Measurements from ENCODE around the gene IL19. TPM values are rescaled to one million over a fixed set of nuclear protein-coding genes. Genes with fewer than 3 reads are reported as not detected.
"Not testable (repeated sequence)": the region's sequence is repeated elsewhere in the genome, so short reads cannot be mapped to it uniquely, and the experiment has no call there.

IL19 gene
- total RNA-seq, 1 donor from 2014 or later = not detected

- DNase-seq = no peak
- Mint-ChIP-seq H3K9me3 (no peaks in the 10 kb centered on the region), H3K27me3 (peaks cover 45% of the 10 kb centered on the region), H3K4me1 (peaks cover 50% of the 10 kb centered on the region), H3K4me3 (peak within 1 kb of the TSS; percentile 8), H3K36me3 (ENCODE audit: low read depth) (no peaks in the 10 kb centered on the region), H3K27ac (no peak within 1 kb of the TSS)
- intact Hi-C loops (cut with micrococcal nuclease) = no loop called here
Observed at GRCh38 chr1:206772243-206772937, 1.8 kb downstream of the IL19 start, which contains the start of gene IL10. Gene IL10, minus strand, starts transcription at chr1:206772494. Its CDS starts 59 bp downstream, at chr1:206772435.

GRCh38 chr1:206774093-206774492 lies 3.5 kb downstream of the IL19 start:
- no peak for DNase-seq
- H3K4me3 Mint-ChIP-seq = no peak overlapping the region
- H3K27ac Mint-ChIP-seq = no peak overlapping the region
- H3K9me3 Mint-ChIP-seq = no peaks in the 10 kb centered on the region
- intact Hi-C loops (cut with micrococcal nuclease) = no loop called here
- peaks cover 39% of the 10 kb centered on the region for H3K4me1 Mint-ChIP-seq
- H3K27me3 Mint-ChIP-seq = peaks cover 49% of the 10 kb centered on the region
- H3K36me3 Mint-ChIP-seq (ENCODE audit: low read depth) = no peaks in the 10 kb centered on the region

GRCh38 chr1:206776229-206776628 lies 5.7 kb downstream of the IL19 start:
- Mint-ChIP-seq H3K4me1 (peaks cover 18% of the 10 kb centered on the region), H3K27me3 (peaks cover 42% of the 10 kb centered on the region), H3K4me3 (no peak overlapping the region), H3K27ac (no peak overlapping the region), H3K9me3 (no peaks in the 10 kb centered on the region), H3K36me3 (ENCODE audit: low read depth) (no peaks in the 10 kb centered on the region)
- no peak for DNase-seq
- intact Hi-C loops (cut with micrococcal nuclease) = no loop called here

- peaks cover 17% of the 10 kb centered on the region for H3K4me1 Mint-ChIP-seq
- no peaks in the 10 kb centered on the region for H3K9me3 Mint-ChIP-seq
- no peaks in the 10 kb centered on the region for H3K36me3 Mint-ChIP-seq (ENCODE audit: low read depth)
- DNase-seq = no peak
- H3K4me3 Mint-ChIP-seq = no peak overlapping the region
- peaks cover 29% of the 10 kb centered on the region for H3K27me3 Mint-ChIP-seq
- intact Hi-C loops (cut with micrococcal nuclease) = no loop called here
- H3K27ac Mint-ChIP-seq = no peak overlapping the region
Observed at GRCh38 chr1:206778031-206778430, 7.5 kb downstream of the IL19 start.

GRCh38 chr1:206778911-206779310 lies 8.3 kb downstream of the IL19 start:
- H3K9me3 Mint-ChIP-seq; H3K27ac Mint-ChIP-seq; DNase-seq; intact Hi-C loops (cut with micrococcal nuclease); H3K4me3 Mint-ChIP-seq; H3K36me3 Mint-ChIP-seq (ENCODE audit: low read depth): not testable (repeated sequence)
- peaks cover 23% of the 10 kb centered on the region for H3K27me3 Mint-ChIP-seq
- H3K4me1 Mint-ChIP-seq = peaks cover 20% of the 10 kb centered on the region

GRCh38 chr1:206779638-206780037 lies 9.1 kb downstream of the IL19 start:
- Mint-ChIP-seq H3K36me3 (ENCODE audit: low read depth) (no peaks in the 10 kb centered on the region), H3K4me3 (no peak overlapping the region), H3K27ac (no peak overlapping the region), H3K27me3 (peaks cover 18% of the 10 kb centered on the region), H3K4me1 (peaks cover 24% of the 10 kb centered on the region), H3K9me3 (no peaks in the 10 kb centered on the region)
- intact Hi-C loops (cut with micrococcal nuclease) = no loop called here
- DNase-seq = no peak

- peaks cover 17% of the 10 kb centered on the region for H3K27me3 Mint-ChIP-seq
- no peak overlapping the region for H3K27ac Mint-ChIP-seq
- intact Hi-C loops (cut with micrococcal nuclease) = no loop called here
- DNase-seq = peak; percentile 66
- no peaks in the 10 kb centered on the region for H3K36me3 Mint-ChIP-seq (ENCODE audit: low read depth)
- H3K4me1 Mint-ChIP-seq = peaks cover 48% of the 10 kb centered on the region
- H3K4me3 Mint-ChIP-seq = no peak overlapping the region
- peaks cover 4% of the 10 kb centered on the region for H3K9me3 Mint-ChIP-seq
Observed at GRCh38 chr1:206782448-206782847, 11.9 kb downstream of the IL19 start.

GRCh38 chr1:206783506-206783905 lies 12.9 kb downstream of the IL19 start:
- Mint-ChIP-seq H3K36me3 (ENCODE audit: low read depth) (no peaks in the 10 kb centered on the region), H3K27ac (peak overlapping the region; percentile 36), H3K4me3 (no peak overlapping the region), H3K9me3 (peaks cover 4% of the 10 kb centered on the region), H3K4me1 (peaks cover 54% of the 10 kb centered on the region), H3K27me3 (peaks cover 19% of the 10 kb centered on the region)
- peak; percentile 60 for DNase-seq
- intact Hi-C loops (cut with micrococcal nuclease) = no loop called here

- Mint-ChIP-seq H3K4me1 (peaks cover 57% of the 10 kb centered on the region), H3K36me3 (ENCODE audit: low read depth) (no peaks in the 10 kb centered on the region)
Observed at GRCh38 chr1:206784471-206784903, 13.9 kb downstream of the IL19 start.

GRCh38 chr1:206785182-206785765 lies 14.7 kb downstream of the IL19 start:
- DNase-seq = no peak
- H3K36me3 Mint-ChIP-seq (ENCODE audit: low read depth) = no peaks in the 10 kb centered on the region
- peaks cover 33% of the 10 kb centered on the region for H3K27me3 Mint-ChIP-seq
- H3K27ac Mint-ChIP-seq = peak overlapping the region; percentile 73
- H3K4me3 Mint-ChIP-seq = peak overlapping the region; percentile 52
- intact Hi-C loops (cut with micrococcal nuclease) = no loop called here
- H3K4me1 Mint-ChIP-seq = peaks cover 62% of the 10 kb centered on the region
- peaks cover 4% of the 10 kb centered on the region for H3K9me3 Mint-ChIP-seq

More at GRCh38 chr1:206784471-206784903, 13.9 kb downstream of the IL19 start:
- DNase-seq = peak; percentile 96
- Mint-ChIP-seq H3K27me3 (peaks cover 26% of the 10 kb centered on the region), H3K27ac (peak overlapping the region; percentile 73), H3K9me3 (peaks cover 4% of the 10 kb centered on the region), H3K4me3 (peak overlapping the region; percentile 52)
- intact Hi-C loops (cut with micrococcal nuclease) = loop anchor here (1.0 kb wide), 3 partner anchors 15 to 45 kb away; no protein-coding TSS in a partner anchor

GRCh38 chr1:206786212-206786886 lies 15.8 kb downstream of the IL19 start:
- H3K4me3 Mint-ChIP-seq = no peak overlapping the region
- peaks cover 70% of the 10 kb centered on the region for H3K4me1 Mint-ChIP-seq
- DNase-seq = peak; percentile 67
- peak overlapping the region; percentile 25 for H3K27ac Mint-ChIP-seq
- peaks cover 4% of the 10 kb centered on the region for H3K9me3 Mint-ChIP-seq
- intact Hi-C loops (cut with micrococcal nuclease) = no loop called here
- peaks cover 38% of the 10 kb centered on the region for H3K27me3 Mint-ChIP-seq
- H3K36me3 Mint-ChIP-seq (ENCODE audit: low read depth) = no peaks in the 10 kb centered on the region

- no peaks in the 10 kb centered on the region for H3K36me3 Mint-ChIP-seq (ENCODE audit: low read depth)
- H3K27me3 Mint-ChIP-seq = peaks cover 39% of the 10 kb centered on the region
- H3K4me3 Mint-ChIP-seq = no peak overlapping the region
- H3K27ac Mint-ChIP-seq = no peak overlapping the region
- DNase-seq = no peak
- H3K9me3 Mint-ChIP-seq = peaks cover 4% of the 10 kb centered on the region
- intact Hi-C loops (cut with micrococcal nuclease) = no loop called here
- H3K4me1 Mint-ChIP-seq = peaks cover 74% of the 10 kb centered on the region
Observed at GRCh38 chr1:206787891-206788290, 17.3 kb downstream of the IL19 start.

- Mint-ChIP-seq H3K9me3 (peaks cover 4% of the 10 kb centered on the region), H3K4me3 (no peak overlapping the region), H3K27me3 (peaks cover 39% of the 10 kb centered on the region), H3K36me3 (ENCODE audit: low read depth) (no peaks in the 10 kb centered on the region), H3K4me1 (peaks cover 72% of the 10 kb centered on the region), H3K27ac (no peak overlapping the region)
- intact Hi-C loops (cut with micrococcal nuclease) = no loop called here
- no peak for DNase-seq
Observed at GRCh38 chr1:206788487-206789050, 18.0 kb downstream of the IL19 start.

Data from activated CD4-positive, alpha-beta T cell treated with anti-CD3 and anti-CD28 coated beads, Interleukin-2, amount 10 ng/mL, durations not matched to agents 24 days and 14 days (primary cell).